BLaER1 treated with 17β-estradiol and CSF1 and Interleukin-3, amounts not matched to agents 10 nM and 100 nM (cell line): ENCODE data around the gene DYNC1H1.

Experiments used
- H3K27ac ChIP-seq, 11 experiments: shearing (Covaris generic); formaldehyde crosslinking; 2 replicates each; pipeline ENCODE4 v1.8.1; 2022
- H3K27me3 ChIP-seq, 11 experiments: shearing (Covaris generic); formaldehyde crosslinking; 2 replicates each; pipeline ENCODE4 v1.8.1; 2022
- H3K36me3 ChIP-seq, 11 experiments: shearing (Covaris generic); formaldehyde crosslinking; 2 replicates each; pipeline ENCODE4 v1.8.1; 2022
- H3K4me1 ChIP-seq, 10 experiments: shearing (Covaris generic); formaldehyde crosslinking; 2 replicates each; pipeline ENCODE4 v1.8.1; 2022
- H3K4me2 ChIP-seq, 11 experiments: shearing (Covaris generic); formaldehyde crosslinking; 2 replicates each; pipeline ENCODE4 v1.8.1; 2022
- H3K4me3 ChIP-seq, 10 experiments: shearing (Covaris generic); formaldehyde crosslinking; 2 replicates each; pipeline ENCODE4 v1.8.1; 2022
- H3K9ac ChIP-seq, 11 experiments: shearing (Covaris generic); formaldehyde crosslinking; 2 replicates each; pipeline ENCODE4 v1.8.1; 2022
- H3K9me3 ChIP-seq, 11 experiments: shearing (Covaris generic); formaldehyde crosslinking; replicated peaks in 1 of 11; 2 replicates each; pipeline ENCODE4 v1.8.1; 2022
- H4K20me1 ChIP-seq, 11 experiments: shearing (Covaris generic); formaldehyde crosslinking; 2 replicates each; pipeline ENCODE4 v1.8.1; 2022
- Cebpa-rat ChIP-seq, 11 experiments: shearing (Covaris generic); IDR thresholded peaks; 2 replicates each; pipeline ENCODE4 v1.8.1; 2022

Gene DYNC1H1

GRCh38 chr14:101964297-101965180, at the start of gene DYNC1H1:
DYNC1H1 (plus strand) TSS chr14:101964573; CDS start chr14:101964692, 119 bp downstream.
- peaks cover 34 to 51% (median 44%) of the 10 kb centered on the region in 11 experiments; a peak in 21 of 22 replicates for H4K20me1 ChIP-seq
- H3K4me1 ChIP-seq, result peaks cover 42 to 60% (median 46%) of the 10 kb centered on the region in 10 experiments
- TF ChIP-seq Cebpa-rat (IDR thresholded peaks at IDR 0.05), result no peak

GRCh38 chr14:101915871-101916815, 48.2 kb upstream of the DYNC1H1 start:
- no peak for TF ChIP-seq Cebpa-rat (IDR thresholded peaks at IDR 0.05)
- H3K36me3 ChIP-seq, result peaks cover 72 to 93% (median 91%) of the 10 kb centered on the region in 11 experiments
- no peak overlapping the region for H3K4me2 ChIP-seq

More at GRCh38 chr14:101964297-101965180, at the start of gene DYNC1H1:
- H3K4me3 ChIP-seq, result peak within 1 kb of the TSS; percentile 88 to 100 (median 99)
- H3K9ac ChIP-seq, result peak within 1 kb of the TSS; percentile 94 to 99 (median 98)
- H3K9me3 ChIP-seq, result no peaks in the 10 kb centered on the region
- no peaks in the 10 kb centered on the region for H3K27me3 ChIP-seq
- peaks cover 6 to 28% (median 16%) of the 10 kb centered on the region in 11 experiments; a peak in 16 of 22 replicates for H3K36me3 ChIP-seq
- H3K4me2 ChIP-seq, result peak within 1 kb of the TSS; percentile 75 to 99 (median 92)
- H3K27ac ChIP-seq, result peak within 1 kb of the TSS; percentile 86 to 98 (median 96)

GRCh38 chr14:101916816-101917412, 47.5 kb upstream of the DYNC1H1 start:
- Histone ChIP-seq H4K20me1 (peaks cover 0 to 16% (median 4%) of the 10 kb centered on the region in 11 experiments; a peak in 8 of 22 replicates), H3K4me2 (no peak overlapping the region), H3K36me3 (peaks cover 72 to 93% (median 91%) of the 10 kb centered on the region in 11 experiments)

More at GRCh38 chr14:101915871-101916815, 48.2 kb upstream of the DYNC1H1 start:
- Histone ChIP-seq H3K4me1 (no peaks in the 10 kb centered on the region), H3K9me3 (no peaks in the 10 kb centered on the region), H3K27me3 (no peaks in the 10 kb centered on the region), H3K27ac (0 out of 22 replicates have a peak overlapping the region, but pooled peaks of 3 of the 11 experiments have one; percentile 10 to 27 (median 12)), H3K4me3 (no peak overlapping the region), H3K9ac (no peak overlapping the region; a peak in 1 of 22 replicates), H4K20me1 (peaks cover 0 to 24% (median 4%) of the 10 kb centered on the region in 11 experiments; a peak in 9 of 22 replicates)

GRCh38 chr14:101917413-101918017, 46.9 kb upstream of the DYNC1H1 start:
- no peak overlapping the region for H3K4me3 ChIP-seq
- peak overlapping the region in 3 of 11 experiments; percentile 7 to 22 (median 10); a peak in 2 of 22 replicates for H3K27ac ChIP-seq
- no peaks in the 10 kb centered on the region for H3K4me1 ChIP-seq
- peaks cover 72 to 93% (median 91%) of the 10 kb centered on the region in 11 experiments for H3K36me3 ChIP-seq
- peak overlapping the region in 2 of 11 experiments; percentile 13 to 14; a peak in 2 of 22 replicates for H3K9ac ChIP-seq
- no peaks in the 10 kb centered on the region for H3K27me3 ChIP-seq
- no peak for TF ChIP-seq Cebpa-rat (IDR thresholded peaks at IDR 0.05)
- H3K4me2 ChIP-seq, result no peak overlapping the region
- peaks cover 0 to 14% (median 4%) of the 10 kb centered on the region in 11 experiments; a peak in 8 of 22 replicates for H4K20me1 ChIP-seq
- no peaks in the 10 kb centered on the region for H3K9me3 ChIP-seq

More at GRCh38 chr14:101916816-101917412, 47.5 kb upstream of the DYNC1H1 start:
- Histone ChIP-seq H3K4me1 (no peaks in the 10 kb centered on the region), H3K27ac (peak overlapping the region in 2 of 11 experiments; percentile 22 to 23; a peak in 3 of 22 replicates), H3K9me3 (no peaks in the 10 kb centered on the region), H3K27me3 (no peaks in the 10 kb centered on the region), H3K9ac (peak overlapping the region in 2 of 11 experiments; percentile 10 to 13; a peak in 1 of 22 replicates), H3K4me3 (no peak overlapping the region)
- TF ChIP-seq Cebpa-rat (IDR thresholded peaks at IDR 0.05), result no peak

- peaks cover 0 to 14% (median 4%) of the 10 kb centered on the region in 11 experiments; a peak in 8 of 22 replicates for H4K20me1 ChIP-seq
- TF ChIP-seq Cebpa-rat (IDR thresholded peaks at IDR 0.05), result no peak
- H3K36me3 ChIP-seq, result peaks cover 71 to 93% (median 90%) of the 10 kb centered on the region in 11 experiments
- H3K9me3 ChIP-seq, result no peaks in the 10 kb centered on the region
- no peak overlapping the region for H3K9ac ChIP-seq
- peak overlapping the region in 1 of 11 experiments; percentile 10; a peak in 1 of 22 replicates for H3K27ac ChIP-seq
- H3K4me3 ChIP-seq, result no peak overlapping the region
- no peaks in the 10 kb centered on the region for H3K4me1 ChIP-seq
- no peaks in the 10 kb centered on the region for H3K27me3 ChIP-seq
- H3K4me2 ChIP-seq, result no peak overlapping the region
Measured at GRCh38 chr14:101918065-101918989, 46.0 kb upstream of the DYNC1H1 start.

- Histone ChIP-seq H3K36me3 (peaks cover 60 to 89% (median 85%) of the 10 kb centered on the region in 11 experiments), H3K27me3 (no peaks in the 10 kb centered on the region), H3K4me3 (no peak overlapping the region), H3K9ac (no peak overlapping the region; a peak in 1 of 22 replicates), H3K27ac (no peak overlapping the region; a peak in 1 of 22 replicates), H3K9me3 (no peaks in the 10 kb centered on the region), H3K4me2 (no peak overlapping the region), H3K4me1 (no peaks in the 10 kb centered on the region), H4K20me1 (peaks cover 0 to 15% (median 2%) of the 10 kb centered on the region in 11 experiments; a peak in 8 of 22 replicates)
- no peak for TF ChIP-seq Cebpa-rat (IDR thresholded peaks at IDR 0.05)
Measured at GRCh38 chr14:101920271-101920670, 44.1 kb upstream of the DYNC1H1 start.

- Histone ChIP-seq H3K4me2 (no peak overlapping the region), H3K4me1 (peaks cover 0 to 18% (median 1%) of the 10 kb centered on the region in 10 experiments; a peak in 11 of 20 replicates), H3K36me3 (peaks cover 56 to 92% (median 72%) of the 10 kb centered on the region in 11 experiments), H3K9me3 (no peaks in the 10 kb centered on the region), H3K27me3 (no peaks in the 10 kb centered on the region), H3K27ac (no peak overlapping the region), H3K4me3 (no peak overlapping the region), H3K9ac (no peak overlapping the region), H4K20me1 (peaks cover 0 to 6% (median 0%) of the 10 kb centered on the region in 11 experiments; a peak in 2 of 22 replicates)
- TF ChIP-seq Cebpa-rat (IDR thresholded peaks at IDR 0.05), result no peak
Measured at GRCh38 chr14:101922866-101923265, 41.5 kb upstream of the DYNC1H1 start.
